Stimulated activated CD8-positive, alpha-beta memory T cell treated with anti-CD3 and anti-CD28 coated beads, Interleukin-7, amount 100 ng/mL, for 1 hour (primary cell): ENCODE measurements around the gene IMP4.

Source experiments
- DNase-seq, 2 donors: peaks; one replicate each; pipeline ENCODE4 v3.0.0-alpha.2; 2020; ENCODE audit warnings: low read depth in 2 of 2

Gene IMP4

DNA sequence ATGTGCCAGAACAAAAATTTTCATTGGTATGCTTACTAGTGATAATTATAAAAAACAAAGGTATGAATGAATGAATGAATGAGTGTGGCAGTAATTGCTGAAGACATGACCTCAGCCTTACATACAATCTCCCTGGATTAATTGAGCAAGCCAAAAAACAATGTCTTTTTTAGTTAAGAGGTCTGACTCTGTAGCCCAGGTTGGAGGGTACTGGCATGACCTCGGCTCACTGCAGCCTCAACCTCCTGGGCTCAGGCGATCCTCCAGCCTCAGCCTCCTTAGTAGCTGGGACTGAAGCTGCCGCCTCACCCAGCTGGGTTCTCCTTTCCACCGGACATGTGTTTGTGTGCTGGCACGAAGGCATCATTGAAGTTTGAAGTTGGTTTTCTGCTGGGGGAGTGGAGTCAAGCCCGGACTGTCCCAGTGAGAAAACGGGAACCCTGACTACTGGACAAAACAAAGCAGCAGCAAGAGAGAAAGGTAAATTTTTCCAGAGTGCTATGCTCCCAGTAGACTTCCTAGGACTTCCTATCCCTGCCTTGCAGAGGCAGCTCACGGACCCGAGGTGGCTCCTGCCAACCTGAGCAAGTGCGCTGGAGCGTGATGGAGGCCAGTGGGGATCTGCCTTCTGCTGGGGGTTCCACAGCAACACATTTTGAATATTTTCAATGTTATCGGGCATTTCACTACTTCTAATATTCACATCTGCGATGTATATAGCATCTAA is 6.4 kb upstream of the IMP4 start:
- no peak for DNase-seq

DNA sequence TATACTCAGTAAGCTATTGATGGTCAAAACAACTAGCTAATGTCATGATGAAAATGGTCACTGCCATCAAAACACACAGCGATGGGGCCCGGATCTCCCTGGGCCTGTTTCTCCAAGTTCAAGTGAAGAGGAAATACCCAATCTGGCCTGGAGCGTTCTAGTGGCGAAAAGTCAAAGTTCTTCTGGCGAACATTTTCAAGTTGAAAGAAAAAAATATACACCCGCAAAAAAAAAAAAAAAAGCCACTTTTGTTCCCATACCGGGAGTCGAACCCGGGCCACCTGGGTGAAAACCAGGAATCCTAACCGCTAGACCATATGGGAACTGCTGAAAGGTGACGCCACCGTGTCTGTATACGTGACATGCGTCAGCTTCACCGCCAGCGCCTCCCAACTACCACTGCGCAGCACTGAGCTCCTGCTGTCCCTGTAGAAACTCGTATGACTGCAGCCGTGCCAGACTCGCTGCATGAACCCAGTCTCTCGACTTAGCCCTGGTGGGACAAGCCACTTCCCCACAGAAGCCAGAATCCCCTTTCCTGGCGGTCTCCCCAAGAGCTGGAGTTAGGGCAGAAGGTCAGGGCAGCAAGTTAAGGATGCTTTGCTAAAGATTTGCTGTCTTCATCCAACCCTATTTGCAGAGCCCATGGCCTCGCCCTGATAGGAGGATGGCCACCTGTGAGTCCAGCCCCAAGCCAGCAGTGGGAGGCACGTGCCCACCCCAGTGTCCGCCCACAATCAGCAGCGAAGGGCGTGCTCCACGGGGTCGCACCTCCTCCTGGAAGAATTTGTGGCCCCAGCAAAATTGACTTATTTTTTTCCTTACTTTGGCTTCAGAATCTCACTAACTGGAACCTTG is 5.6 kb upstream of the IMP4 start:
- no peak for DNase-seq

DNA sequence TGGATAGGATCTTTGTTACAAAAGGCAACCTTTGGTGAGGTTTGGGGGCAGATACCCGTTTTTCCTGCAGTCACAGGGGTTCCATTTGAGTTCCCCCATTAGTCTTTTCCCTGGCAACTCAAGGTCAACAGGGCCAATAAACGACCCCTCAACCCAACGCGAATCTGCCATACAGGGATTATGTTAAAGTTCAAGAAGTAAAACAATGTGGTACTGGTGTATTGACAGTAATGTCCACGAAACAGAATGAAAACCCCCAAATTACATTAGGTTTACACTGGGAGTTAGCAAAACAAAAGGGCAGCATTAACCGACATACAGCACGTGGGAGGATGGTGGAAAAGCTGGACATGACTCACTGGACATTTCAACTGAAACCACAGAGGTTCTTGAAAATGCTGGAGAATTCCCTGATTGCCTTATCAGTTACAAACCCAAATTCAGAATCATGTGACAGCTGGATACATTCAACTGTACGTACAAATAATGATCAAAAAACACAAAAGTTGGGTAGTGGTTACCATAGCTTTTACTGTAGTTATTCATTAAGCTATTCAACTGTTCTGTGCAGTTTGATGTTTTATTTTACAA is 4.9 kb upstream of the IMP4 start:
- DNase-seq, result no peak

DNA sequence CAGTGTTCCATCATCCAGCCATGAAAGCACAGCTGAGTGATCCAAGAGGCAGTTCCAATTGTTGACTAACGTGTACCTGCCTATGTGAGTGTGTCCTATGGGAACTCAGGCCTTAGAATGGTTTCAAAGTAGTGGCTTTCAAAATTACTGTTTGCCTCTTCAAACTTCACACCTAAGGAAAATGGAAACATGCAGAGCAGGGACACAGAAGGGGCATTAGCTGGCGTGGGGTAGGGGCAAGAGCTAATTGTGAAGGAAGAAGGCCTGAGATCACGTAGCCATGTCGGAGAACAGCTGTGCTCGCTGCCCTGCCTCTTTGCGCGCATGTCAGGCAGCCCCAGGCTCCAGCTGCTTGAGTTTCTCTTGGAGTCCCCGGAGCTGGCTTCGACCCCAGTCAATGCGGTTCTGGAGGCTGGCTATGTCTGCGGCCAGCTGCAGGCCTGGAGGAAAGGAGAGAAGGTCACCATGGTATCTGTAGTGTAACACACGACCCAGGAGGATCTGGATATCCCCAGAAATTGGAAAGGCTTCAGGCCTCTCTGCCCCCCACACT is 3.8 kb upstream of the IMP4 start:
- DNase-seq, result no peak

DNA sequence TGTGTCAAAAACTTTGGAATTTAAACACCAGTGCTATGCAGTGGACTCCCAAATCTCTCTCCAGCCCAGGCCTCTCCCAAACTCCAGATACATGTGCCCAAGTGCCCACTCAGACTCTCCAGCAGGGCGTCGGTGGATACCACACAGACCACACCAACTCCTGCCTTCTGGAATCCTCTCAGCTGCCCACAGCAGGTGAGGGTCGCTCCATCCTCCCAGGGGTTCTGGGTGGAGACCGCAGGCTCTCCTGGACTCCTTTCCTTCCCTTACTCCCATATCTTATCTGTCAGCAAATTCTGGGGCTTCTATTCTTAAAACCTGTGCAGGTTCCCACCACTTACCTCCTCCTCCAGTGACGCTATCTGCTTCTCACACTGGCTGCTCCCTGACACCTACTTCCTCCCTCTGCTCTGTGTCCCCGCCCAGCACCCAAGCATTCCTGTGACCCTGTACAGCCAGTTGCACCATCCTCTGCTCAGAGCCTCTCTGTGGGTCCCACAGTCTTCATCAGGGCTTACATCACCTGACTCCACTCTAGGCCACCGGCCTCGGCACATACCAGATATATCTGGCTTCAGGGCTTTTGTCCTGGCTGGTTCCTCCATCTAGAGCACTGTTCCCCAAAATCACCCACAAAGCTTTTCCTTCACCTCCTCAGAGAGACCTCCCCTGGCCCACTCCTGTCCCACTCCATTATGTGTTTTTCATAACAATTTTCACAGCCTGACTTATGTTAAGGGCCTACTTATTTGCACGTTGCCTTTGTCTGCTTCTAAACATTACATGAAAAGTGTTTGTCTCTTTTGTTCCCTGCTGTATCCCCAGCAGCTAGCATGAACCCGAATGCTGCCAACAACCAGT is 2.6 kb upstream of the IMP4 start:
- no peak for DNase-seq

DNA sequence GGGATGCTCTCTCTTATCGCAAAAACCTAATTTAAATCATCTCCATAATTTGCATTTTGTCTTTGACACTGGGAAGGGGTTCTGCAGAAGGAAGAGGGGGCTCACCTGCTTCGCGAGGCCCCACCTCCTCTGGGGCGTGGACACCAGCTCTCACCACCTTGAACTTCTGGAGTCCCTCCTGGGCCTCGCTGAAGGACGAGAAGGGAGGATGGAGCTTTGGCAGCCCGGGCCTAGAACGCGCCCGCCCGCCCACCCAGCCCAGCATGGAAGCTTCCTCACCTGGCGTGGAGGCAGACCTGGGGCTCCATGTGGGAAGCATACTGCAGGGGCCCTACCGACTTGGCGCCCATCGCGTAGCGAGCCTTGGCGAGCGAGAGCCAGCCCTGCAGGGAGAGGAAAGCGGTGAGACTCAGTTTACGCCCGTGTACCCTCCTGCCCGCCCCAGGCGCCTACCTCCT is 1.1 kb upstream of the IMP4 start:
- no peak for DNase-seq

DNA sequence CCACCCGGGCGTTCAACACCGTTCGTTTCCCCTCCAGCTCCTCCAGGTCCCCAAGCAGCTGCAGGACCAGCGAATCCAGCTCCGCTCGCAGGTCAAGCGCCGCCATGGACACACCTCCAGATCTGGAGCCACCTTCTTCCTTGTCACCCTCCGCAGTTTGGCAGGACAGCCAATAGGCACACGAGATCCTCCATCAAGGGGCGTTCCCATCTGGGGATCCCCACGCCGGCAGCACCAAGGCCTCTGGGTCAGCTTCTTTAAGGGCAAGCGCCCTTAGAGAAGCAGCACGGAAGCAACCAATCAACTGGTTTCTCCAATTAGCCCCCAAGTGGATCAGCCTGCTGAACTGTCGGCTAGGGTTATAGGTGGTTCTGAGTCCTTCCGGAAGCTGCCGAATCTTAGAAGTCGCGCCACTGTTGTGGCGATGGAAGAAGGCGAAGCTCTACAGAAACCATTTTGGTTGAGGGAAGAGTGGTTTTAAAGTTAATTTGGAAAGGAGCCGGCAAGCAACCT is 621 bp upstream of the IMP4 start:
- DNase-seq, result peak; percentile 52 to 58

DNA sequence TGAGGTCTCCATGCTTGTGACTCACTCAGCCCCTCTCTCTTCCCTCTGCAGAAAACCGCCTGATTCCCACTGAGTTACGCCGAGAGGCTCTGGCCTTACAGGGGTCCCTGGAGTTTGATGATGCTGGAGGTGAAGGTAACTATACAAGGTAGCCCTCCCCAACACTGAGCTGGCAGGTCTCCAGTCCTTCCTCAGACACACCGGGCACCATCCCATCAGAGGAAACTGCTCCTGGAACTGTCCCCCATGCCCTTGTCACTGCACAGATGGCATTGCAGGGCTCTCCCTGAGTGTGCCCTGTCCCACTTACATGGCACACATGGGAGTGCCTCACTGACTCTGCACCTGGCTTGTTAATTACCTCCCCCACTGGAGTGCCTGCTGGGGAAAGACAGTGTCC is 1.9 kb downstream of the IMP4 start:
- DNase-seq, result no peak

DNA sequence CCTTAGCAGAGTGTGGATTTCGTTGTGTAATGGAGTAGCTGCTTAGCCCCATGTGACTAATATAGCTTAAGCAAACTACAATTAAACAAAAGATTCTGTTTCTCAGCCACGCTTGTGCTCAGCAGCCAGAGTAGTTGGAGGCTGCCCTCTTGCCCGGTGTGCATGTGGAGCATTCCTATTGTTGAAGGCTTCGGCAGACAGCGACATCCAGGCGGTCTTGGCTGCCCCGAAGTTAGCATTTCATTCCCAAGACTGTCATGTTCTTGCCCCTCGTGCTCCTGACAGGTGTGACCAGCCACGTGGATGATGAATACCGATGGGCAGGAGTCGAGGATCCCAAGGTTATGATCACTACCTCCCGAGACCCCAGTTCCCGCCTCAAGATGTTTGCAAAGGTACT is 2.4 kb downstream of the IMP4 start:
- DNase-seq, result no peak

DNA sequence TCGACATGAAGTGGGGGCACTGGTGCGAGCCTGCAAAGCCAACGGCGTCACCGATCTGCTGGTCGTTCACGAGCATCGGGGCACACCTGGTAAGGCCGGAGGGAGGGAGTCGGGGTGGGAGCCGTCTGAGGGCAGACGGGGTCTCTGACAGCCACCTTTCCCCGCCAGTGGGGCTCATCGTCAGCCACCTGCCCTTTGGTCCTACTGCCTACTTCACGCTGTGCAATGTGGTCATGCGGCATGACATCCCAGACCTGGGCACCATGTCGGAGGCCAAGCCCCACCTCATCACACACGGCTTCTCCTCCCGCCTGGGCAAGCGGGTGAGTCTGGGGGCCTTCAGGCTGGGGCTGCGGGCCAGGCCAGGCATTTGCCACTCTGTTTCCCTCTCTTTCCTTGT is 2.9 kb downstream of the IMP4 start:
- DNase-seq, result no peak

DNA sequence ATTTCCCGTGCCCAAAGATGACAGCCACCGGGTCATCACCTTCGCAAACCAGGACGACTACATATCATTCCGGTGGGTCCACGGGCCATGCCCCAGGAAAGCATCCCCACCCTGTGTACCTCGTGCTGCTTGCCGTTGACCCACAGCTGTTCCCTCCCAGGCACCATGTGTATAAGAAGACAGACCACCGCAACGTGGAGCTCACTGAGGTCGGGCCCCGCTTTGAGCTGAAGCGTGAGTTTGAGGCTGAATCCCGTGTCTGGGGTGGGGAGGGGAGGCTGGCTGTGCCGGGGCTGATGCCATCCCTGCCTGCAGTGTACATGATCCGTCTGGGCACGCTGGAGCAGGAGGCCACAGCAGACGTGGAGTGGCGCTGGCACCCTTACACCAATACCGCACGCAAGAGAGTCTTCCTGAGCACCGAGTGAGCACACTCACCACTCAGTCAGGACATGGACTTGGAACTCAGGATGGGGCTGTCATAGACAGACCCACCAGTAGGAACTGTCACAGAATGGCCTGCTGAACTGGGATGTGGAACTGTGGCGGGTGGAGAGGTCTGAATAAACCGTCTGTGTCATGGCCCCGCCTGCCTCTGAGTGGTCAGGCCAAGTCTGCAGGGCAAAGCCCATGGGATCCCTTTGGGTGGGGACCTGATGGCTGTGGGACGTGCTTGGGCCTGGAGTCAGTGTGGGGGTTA is 3.5 kb downstream of the IMP4 start:
- no peak for DNase-seq

DNA sequence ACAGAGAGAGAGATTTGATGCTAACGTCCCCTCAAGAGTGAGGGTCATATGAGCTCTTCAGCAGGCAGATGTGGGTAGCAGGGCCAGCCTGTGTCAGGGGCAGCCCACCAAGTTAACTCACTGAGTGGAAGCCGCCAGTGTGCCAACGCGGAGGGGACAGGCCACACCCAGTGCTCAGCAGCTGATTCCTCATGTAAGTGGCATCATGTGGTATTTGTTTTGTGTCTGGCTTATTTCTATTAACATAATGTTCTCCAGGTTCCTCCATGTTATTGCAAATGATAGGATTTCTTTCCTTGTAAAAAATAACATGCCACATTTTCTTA is 4.0 kb downstream of the IMP4 start:
- no peak for DNase-seq

DNA sequence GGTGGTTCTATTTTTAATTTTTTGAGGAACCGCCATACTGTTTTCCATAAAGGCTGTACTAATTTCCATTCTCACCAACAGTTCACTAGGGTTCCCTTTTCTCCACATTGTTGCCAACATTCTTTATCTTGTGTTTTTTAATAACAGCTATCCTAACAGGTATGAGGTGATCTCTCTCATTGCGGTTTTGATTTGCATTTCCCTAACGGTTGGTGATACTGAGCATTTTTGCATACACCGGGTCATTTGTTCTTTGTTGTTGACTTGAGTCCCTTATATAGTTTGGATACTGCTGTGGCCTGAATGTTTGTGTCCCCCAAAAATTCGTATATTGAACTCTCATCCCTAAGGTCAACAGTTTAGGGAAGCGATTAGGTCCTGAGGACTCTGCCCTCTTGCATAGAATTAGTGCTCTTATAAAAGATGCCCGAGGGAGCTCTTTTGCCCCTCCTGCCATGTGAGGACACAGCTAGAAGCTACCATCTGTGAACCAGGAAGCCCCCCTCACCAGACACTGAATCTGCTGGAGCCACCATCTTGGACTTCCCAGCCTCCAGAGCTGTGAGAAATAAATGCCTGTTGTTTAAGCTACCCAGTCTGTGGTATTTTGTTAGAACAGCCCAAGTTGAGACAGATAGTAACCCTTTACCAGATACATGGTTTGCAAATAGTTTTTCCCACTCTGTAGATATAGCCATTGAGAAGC is 4.7 kb downstream of the IMP4 start:
- no peak for DNase-seq

DNA sequence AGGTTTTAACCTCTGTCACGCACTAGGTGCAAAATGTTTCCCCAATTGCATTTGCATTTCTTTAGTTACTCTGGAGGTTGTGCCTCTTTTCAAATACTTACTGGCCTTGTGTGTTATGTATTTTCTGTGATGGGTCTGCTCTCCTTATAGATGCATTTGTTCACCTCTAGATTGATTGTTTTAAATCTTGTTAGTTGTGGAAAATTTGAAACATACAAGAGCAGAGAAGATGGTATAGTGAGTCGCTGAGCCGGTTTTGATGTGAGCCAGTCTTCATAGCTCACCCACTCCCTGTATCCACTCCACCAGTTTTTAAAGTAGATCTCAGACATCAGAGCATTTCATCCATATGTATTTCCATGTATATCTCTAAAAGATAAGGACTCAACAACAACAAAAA is 6.5 kb downstream of the IMP4 start:
- DNase-seq, result no peak

DNA sequence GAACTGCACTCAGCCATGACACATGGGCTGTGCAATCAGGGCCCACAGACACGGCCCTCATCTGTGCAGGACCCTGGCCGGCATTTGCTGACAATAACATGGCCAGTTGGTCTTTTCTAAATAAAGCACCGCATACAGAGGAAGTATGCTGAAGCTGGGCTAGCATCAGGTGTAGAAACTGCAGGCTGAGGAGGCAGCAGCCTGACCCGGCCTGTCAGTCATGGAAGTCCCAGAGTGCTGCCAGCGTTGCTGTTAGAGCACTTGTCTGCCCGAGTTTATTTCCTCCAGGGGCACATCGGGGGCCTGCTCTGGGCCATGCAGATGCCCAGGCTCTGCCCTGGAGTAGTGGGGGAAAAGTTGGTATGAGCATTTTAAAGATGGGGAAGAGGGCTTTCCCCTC is 9.0 kb downstream of the IMP4 start:
- no peak for DNase-seq

DNA sequence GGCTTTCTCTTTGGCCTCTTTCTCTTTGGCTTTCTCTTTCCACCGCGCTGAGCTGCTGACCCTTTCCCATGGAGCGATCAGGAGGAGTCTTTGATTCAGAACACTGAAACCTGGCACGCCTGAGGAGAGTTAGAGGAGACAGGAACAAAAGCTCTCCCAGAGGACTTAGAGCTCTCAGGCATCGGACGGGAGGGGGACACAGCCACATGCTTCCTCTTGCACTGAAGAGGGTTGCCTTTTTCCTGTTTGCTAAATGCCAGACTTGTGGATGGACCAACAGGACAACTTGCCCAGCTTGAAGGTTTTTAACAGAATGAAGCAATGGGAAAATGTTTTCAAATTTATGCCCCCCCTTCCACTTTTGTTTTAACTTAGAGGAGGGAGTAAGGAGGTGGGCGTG is 9.5 kb downstream of the IMP4 start:
- DNase-seq, result no peak

DNA sequence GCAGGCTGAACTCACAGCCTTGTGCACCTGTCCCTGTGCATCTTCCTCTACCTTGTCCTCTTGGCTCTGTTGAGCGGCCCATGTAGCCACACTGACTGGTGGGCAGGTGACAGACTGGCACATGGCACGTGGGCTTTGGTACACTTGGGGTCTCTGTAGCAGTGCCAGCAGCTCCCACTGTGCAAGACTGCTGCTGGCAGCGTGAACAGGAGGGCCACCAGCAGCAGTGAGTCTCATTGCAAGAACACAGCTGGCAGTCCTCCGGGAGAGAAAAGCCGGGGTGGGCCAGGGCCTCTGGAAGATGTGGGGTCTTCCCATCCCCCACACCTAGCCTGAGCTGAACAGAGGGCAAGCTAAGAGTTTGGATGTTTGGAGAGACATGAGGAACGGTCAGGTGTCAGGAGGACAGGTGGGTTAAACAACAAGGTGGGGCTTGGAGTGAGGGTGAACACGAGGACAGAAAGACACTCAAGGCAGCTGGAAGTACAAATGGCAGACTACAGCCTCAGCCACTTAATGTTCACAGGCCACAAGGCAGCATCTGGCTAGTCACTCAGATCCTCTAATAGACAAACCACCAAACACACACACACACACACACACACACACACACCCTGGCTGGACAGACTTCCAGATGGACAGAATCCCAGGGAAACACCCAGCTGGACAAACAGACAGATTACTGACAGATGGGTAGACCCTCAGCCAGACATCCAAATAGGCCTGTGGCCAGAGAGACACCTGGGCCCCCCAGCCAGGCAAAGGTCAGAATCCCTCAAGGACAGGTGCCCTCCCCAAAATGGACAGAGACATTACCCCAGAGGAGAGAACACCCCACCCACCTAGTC is 10.8 kb downstream of the IMP4 start:
- DNase-seq, result no peak

DNA sequence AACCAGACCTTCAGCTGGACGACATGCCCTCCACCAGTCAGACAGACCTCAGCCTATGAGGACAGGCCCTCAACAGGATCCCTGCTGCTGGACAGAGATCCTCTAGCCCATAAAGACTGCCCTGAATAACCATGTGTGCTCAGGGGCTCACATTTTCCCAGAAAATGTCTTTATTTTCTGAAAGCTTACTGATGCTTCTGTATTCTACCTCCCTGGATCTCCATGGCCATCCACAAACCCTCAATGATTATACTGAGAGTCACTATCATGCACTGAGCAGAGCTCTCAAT is 11.4 kb downstream of the IMP4 start:
- DNase-seq, result no peak

DNA sequence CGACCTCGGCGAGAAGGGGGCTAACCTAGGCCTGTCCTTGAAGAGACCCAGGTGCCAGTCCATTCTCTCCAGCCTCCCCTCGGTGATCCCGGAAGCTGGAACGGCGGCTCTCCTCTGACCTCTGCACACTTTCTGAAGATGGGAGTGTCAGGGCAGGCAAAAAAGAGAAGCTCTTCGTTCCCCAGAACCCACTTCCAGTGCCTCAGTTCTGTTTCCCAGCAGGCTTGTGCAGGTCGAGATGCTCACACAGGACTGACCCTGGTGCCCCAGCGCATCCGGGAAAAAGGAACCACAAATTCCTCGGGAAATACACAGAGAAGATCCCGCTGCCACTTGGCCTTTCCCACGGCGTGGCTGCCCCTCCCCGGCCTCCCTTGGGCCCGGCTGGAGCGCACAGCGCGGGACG is 12.5 kb downstream of the IMP4 start:
- no peak for DNase-seq
